GM19438 (cell line): ENCODE data around the gene SMIM14.
"Not testable (repeated sequence)": the region's sequence is repeated elsewhere in the genome, so short reads cannot be mapped to it uniquely, and the experiment has no call there.

Experiments
- ATAC-seq: cut with Tn5 transposase; IDR thresholded peaks from one replicate; pipeline ENCODE4 v1.9.1; 2021; ENCODE audit warnings: low read depth; ENCODE audit not compliant: unreplicated experiment

SMIM14 gene

DNA sequence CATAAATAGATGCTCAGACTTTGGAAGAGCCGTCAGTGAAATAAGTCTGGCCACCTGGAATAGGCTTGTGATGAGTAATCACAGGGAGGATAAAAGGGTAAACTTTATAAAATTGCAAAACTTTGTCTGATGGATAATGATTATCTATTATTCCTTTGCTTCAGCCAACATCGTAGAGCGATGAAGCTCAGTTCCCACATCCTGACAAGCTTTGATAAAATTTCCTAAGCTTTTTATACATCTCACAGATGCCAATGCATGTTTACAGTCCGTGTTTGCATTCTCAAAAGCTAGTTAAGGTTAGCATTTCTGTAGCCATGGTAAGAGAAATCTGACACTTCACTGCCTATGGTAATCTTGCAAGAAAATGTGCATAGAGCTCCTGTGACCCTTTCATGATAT, 96.1 kb downstream of the SMIM14 start:
- no peak for ATAC-seq

DNA sequence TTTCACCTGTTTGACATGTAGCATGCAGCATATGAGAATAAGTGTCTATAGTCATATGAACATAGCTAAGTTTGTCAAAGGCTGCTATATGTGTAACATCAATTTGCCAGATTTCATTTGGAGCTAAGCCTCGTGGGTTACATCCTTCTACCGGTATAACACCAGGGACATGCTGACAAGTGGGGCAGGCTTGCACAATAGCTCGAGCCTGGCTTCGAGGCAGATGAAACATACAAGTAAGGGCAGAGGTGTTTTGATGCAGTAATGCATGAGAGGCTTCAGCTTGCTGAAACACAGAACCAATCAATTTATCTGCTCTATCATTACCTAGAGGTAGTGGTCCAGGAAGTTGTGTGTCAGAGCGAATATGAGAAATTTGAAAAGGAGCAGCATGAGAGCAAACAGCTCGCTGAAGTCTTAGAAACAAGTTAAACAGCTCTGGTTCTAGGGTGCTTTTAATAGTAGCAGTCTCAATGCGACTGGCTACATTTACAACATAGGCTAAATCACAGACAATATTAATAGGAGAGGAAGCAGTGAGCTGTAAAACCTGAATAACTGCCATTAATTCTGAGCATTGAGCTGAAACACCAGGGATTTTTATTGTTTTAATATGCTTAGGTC, 96.6 kb downstream of the SMIM14 start:
- ATAC-seq: no peak

DNA sequence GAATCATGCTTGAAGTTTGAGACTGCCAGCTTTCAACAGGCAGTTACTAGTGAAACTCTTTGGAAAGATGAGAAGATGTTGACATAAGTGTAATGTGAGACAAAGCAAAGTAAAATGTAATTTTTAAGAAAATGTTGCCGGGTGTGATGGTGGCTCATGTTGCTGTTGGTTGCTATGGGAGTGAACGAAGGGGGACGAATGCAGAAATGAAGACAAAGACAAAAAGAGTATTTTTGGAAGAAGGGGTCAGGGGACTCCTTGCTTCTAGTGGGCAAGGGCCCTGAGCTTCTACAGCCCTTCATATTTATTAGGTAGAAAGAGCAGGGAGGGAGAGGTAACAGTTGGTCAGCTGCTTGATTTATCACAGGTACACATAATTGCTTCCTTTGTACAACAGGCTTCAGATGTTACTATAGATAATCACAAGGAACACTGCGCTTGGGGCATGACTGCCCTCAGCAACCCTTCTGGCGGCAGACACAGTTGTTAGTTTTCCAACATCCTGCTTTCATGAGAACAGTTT, 99.5 kb downstream of the SMIM14 start:
- no peak for ATAC-seq

DNA sequence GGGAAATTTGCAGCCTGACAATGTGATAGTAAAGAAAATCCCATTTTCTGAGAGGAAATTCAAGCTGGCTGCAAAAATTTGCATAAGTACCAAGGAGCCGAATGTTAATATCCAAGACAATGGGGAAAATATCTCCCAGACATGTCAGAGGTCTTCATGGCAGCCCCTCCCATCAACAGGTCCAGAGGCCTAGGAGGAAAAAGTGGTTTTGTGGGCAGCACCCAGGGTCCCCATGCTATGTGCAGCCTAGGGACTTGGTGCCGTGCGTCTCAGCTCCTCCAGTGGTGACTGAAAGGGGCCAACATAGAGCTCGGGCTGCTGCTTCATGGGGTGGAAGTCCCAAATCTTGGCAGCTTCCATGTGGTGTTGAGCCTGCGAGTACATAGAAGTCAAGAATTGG, 105.1 kb downstream of the SMIM14 start:
- no peak for ATAC-seq

DNA sequence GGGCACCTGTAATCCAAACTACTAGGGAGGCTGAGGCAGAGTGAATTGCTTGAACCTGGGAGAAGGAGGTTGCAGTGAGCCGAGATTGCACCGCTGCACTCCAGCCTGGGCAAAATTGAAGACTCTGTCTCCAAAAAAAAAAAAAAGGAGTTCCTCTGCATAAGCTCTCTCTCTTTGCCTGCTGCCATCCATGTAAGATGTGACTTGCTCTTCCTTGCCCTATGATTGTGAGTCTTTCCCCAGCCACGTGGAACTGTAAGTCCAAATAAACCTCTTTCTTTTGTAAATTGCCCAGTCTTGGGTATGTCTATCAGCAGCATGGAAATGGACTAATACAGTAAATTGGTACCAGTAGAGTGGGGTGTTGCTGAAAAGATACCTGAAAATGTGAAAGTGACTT, 106.4 kb downstream of the SMIM14 start:
- not testable (repeated sequence) for ATAC-seq

DNA sequence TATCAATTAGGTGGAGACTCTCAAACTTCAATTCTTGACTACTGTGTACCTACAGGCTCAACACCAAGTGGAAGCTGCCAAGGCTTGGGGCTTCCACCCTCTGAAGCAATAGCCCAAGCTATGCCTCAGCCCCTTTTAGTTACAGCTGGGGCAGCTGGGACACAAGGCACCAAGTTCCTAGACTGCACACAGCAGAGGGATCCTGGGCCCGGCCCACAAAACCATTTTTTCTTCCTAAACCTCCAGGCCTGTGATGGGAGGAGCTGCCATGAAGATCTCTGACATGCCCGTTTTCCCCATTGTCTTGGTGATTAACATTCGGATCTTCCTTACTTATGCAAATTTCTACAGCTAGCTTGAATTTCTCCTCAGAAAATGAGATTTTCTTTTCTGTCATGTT, 108.0 kb downstream of the SMIM14 start:
- ATAC-seq: no peak

DNA sequence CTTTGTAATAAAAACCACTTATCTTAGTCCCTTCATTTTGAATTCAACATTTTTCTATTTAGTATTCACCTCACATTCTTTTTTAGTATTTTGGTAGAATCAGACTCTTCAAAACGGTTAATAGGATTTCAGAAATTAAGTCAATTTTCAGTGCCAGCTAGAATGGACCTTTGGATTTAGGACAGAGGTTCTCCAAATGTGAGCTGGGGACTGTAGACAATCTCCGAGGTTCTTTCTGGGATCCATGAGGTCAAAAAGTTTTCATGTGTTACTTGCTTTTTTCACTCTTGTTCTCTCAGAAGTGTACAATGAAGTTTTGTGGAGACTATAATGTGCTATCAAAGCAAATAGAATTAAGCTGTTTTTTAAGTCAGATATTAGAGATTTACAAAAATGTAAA, 109.1 kb downstream of the SMIM14 start:
- no peak for ATAC-seq

DNA sequence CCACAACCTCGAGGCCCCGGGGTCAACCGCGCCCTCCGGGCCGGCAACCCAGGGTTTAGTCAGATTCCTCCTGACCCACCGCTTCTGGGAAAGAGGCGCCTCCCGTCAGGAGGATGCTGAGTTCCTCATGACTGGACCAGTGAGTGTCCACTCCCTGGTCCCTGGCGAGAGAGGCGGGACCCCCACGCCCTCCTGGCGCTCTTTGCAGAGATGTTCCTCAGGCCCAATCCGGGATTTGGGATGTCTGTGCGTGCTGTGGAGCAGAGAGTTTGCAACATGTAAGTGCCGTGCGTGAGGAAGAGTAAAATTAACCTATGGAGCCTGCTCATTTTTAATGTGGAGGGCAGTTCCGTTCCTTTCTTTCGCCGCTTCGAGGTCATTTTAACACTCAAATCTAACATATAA, 110.6 kb downstream of the SMIM14 start:
- no peak for ATAC-seq

DNA sequence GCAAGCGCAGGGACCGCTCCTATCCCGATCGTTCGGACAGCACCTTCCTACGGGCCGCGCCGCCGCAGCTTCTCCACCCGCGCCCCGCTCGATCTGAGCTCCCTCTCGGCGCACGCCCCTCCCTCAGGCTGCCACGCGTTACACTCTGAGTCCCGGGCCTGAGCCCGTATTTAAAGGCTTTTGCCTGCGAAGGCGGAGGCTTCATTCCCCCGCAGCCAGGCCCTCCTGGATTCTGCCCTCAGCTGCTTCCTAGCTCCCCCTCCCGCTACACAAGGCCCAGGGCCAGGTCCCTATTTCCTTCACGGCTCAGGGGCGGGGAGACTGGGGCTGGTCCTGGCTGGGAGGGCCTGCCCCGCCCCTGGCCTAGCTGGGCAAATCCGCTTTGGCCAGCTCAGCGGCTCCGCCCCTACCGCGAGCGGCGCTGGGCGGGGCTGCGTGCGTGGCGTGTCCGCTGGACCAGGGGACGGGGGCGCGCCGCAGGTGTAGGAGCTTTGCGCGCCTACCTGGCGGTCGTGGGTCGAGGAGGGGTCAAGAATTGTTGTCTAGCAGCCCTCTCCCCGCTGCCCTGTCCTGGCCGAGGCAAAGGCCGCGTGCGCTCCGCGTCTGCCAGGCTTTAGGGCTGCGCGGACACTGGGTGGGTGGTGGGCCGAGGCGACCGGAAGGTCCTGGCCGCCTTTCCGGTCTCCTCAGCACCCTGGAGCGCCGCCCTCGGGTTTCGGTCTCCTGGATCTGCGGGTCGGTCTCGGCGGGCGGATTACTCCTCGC, 111.2 kb downstream of the SMIM14 start, which contains the start of gene UGDH:
UGDH (minus strand) TSS at position 144 of the 765 bp plus-strand sequence. CDS start 5,927 bp downstream, outside the sequence.
- peak; percentile 94 for ATAC-seq

DNA sequence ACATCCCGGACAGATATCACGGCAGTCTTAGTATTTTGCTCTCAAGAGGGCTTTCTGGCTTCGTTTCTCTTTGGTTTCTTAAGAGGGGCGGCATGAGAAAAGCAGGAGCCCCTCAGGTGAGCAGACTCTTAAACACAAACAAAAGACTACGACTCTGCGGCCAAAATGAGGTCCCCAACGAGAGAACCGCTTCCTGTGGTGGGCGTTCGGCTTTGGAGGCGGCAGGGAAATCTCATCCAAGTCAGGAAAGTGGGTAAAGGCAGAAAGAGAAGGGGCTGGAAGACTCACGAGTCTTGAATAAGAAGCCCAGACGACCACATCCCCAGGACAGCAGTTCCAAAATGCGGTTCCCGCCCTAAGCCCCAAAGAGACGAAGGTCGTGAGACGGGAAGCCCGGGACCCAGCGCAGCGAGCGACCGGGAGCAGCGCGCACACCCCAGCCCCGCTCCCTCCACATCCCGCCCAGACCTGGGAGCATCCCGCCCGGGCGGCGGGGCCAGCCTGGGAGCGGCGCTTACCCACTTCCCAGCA, 111.8 kb downstream of the SMIM14 start:
- peak; percentile 21 for ATAC-seq

DNA sequence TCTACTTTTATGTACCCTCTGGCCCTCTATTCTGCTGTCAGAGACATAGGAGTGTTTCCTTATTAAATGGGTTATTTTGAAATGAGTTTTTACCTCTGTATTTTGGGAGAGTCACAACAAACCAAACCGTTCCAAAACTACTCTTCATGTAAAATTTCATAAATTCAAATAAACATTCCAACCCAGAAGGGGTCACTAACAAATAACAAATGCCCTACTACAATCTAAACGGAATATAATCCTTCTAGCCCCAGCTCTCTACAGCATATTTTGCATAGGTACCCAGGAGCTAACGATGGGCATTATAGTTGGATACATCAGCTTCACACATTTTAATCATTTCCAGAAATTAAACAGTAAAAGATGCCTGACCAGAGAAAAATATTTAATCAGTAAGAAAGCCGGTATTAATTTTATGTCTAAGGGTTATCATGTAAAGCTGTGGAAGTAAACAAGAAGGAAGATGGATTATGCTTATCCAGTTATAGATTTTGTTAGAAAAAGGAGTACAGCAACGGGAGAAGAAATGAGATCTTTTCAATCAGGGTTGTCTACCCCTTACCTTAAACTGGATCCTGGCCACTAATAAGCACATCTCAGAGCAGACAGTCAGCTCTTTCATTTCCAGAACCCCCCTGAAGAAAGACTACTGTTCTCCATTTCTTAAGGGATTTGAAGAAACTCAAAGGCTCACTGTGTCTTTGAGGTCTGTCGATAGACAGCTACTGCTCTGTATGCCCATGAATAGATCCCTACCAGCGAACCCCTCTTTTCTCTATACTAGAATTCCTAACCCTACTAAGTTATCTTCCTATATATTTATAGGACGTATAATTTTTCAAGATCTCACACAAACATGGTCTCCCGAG, 112.6 kb downstream of the SMIM14 start:
- no peak for ATAC-seq

DNA sequence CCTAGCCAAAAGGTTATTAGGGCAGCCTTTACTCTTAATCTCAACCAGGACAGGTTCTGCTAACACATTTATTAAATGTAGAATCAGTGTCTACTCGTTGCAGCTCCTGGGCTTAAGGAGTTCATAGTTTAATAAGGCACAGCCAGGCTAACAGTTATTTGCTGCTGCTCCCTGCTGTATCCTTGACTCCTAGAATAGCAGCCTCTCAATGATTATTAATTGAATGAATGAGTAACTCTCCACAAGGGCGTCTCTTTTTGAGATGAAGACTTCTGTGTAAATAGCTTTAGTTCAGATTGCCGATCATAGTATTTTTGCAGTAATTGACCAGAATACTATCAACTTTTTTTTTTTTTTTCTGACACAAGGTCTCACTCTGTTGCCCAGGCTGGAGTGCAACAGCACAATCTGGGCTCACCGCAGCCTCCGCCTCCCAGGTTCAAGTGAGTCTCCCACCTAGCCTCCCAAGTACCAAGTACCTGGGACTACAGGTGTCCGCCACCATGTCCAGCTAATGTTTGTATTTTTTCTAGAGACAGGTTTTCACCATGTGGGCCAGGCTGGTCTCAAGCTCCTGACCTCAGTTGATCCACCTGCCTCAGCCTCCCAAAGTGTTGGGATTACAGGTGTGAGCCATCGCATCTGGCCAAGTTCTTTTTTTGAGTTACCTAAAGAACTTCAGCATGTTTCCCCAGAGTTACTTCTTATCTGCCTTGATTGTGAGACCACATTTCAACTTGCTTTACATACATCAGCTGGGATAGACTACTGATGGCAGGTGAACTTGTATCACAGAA, 114.3 kb downstream of the SMIM14 start:
- ATAC-seq: no peak

DNA sequence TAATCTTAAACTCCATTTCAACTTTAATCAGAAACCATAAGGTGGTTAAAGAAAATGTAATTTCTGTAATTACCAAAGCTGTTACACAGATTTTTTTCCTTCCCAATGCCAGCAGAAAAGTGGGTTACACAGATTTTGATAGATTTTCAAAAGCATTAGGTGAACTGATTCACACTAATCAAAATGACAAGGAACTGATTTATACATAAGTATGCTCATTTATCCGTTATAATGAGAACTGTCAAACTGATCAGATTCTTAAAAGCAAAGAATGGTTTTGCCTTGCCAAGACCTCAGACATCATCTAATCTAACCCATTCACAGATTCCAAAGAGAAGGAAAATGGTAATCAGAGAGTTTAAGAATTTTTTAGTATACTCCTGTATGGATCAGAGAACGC, 116.6 kb downstream of the SMIM14 start:
- no peak for ATAC-seq

DNA sequence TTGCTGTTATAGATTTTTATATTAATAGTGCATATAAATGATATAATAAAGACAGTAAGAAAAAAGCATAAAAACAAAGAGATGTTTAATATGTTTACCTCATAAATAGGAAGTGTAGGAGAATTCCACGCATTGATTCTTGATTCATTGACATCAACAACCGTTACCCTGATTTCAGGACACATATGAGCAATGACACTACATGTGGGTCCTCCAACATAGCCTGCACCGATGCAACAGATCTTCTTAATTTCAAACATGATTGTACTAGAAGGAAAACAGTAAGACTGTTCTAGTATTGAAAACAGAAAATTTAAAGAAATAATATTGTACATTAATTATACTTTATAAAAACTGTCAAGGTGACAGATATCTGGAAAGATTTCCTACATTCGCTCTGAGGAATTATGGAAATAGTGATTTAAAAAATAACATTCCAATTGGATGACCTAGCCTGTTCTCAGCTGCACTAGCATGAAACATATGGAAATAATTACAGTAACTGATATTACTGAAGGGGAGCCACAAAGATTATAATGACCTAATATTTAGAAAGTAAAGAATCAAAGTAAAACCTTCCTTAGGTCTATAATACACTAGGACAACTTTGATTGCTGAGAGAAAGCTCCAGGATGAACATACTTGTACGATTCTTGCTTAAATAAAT, 117.3 kb downstream of the SMIM14 start:
- ATAC-seq: no peak

DNA sequence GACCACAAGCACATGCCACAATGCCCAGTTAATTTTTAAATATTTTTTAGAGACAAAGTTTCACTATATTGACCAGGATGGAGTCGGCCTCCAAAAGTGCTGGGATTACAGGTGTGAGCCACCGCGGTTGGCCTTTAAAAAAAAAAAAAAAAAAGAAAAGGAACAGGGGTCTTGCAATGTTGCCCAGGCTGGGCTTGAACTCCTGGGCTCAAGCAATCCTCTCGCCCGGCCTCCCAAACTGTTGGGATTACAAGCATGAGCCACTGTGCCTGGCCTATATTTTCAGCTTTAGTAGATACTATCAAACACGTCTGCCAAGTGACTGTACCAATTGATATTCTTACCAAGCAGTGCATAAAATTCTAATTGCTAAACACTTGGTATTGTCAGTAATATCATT, 120.2 kb downstream of the SMIM14 start:
- no peak for ATAC-seq

DNA sequence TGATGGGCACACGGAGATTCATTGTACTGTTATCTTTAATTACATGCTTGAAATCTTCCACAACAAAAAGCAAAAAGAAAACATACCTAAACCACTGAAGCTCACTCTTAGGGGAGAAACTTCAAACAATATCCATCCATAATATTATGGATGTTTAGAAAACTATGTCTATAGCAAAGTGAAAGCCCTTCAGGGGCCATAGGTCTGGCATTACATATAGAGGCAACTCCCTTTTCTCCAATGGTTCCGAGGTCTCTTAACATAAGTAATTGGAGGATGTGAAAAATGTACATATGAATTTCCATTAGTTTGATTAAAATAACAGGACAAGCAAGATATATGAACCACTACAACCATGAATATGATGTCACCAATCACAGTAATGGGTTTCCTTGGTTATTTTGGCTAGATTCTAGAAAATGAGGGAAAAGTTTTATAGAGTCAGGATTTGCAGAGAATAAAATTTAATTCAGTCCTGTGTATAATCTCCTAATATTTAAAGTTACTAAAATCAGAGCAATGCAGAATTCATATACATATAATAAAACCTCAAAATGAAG, 122.2 kb downstream of the SMIM14 start:
- ATAC-seq: no peak

DNA sequence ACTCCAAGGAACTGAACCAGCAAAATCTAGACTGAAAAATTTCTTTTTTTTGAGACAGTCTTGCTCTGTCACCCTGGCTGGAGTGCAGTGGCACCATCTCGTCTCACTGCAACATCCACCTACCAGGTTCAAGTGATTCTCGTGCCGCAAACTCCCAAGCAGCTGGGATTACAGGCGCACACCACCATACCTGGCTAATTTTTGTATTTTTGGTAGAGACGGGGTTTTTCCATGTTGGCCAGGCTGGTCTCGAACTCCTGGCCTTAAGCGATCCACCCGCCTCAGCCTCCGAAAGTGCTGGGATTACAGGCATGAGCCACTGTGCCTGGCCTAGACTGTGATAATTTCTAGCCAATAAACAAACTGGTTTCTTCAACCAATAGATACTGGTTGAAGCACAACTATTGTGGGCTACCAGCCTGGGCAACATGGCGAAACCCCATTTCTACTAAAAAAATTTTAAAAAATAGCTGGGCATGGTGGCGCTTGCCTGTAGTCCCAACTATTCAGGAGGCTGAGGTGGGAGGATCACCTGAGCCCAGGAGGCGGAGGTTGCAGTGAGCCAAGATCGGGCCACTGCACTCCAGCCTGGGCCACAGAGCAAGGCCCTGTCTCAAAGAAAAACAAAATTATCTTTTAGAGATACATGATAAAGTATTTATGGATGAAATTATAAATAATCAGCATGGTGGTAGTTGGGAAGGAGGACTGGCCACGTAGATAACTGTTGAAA, 122.8 kb downstream of the SMIM14 start:
- not testable (repeated sequence) for ATAC-seq

DNA sequence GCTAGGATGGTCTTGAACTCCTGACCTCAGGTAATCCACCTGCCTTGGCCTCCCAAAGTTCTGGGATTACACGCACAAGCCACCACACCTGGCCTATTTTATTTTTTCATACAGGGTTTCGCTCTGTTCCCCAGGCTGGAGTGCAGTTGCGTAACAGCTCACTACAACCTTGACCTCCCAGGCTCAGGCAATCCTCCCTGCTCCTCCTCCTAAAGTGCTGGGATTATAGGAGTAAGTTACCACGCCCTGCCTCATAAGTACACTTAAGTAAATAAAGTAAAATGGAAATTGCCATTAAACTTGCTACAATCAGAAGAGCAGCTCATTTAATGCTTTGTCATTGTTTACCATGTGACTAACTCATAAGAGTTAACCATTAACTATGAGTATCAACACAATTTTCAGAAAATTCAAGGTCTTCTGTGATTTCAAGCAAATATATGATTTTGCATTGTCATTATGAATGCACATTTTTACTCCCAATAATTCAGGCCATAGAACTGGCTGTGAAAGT, 123.7 kb downstream of the SMIM14 start:
- no peak for ATAC-seq
